SK-N-MC (cell line): ENCODE measurements around the gene KRT37.

Experiments
- EZH2 ChIP-seq: fragments of 200-600 bp; sonication (generic); IDR thresholded peaks from one replicate; pipeline ENCODE4 v1.6.1; 2017; ENCODE audit warnings: antibody characterized with exemption
- FOXP2 ChIP-seq: optimal IDR thresholded peaks from 2 replicates; pipeline ENCODE3; 2011; ENCODE audit warnings: mild to moderate bottlenecking, moderate library complexity; ENCODE audit not compliant: insufficient read depth; ENCODE audit errors: extremely low read length, control extremely low read depth
- POLR2AphosphoS5 ChIP-seq: IDR thresholded peaks from 2 replicates; pipeline ENCODE4 v1.6.1; 2012; ENCODE audit warnings: mild to moderate bottlenecking, low read depth, low read length, borderline replicate concordance

GRCh38 chr17:41403404-41404023, 20.9 kb downstream of the KRT37 start:
- TF ChIP-seq EZH2 (no peak), POLR2AphosphoS5 (no peak), FOXP2 (no peak)
